ENCODE data around the gene PDGFRA. TPM values are rescaled to one million over a fixed set of nuclear protein-coding genes. Genes with fewer than 3 reads are reported as not detected.
"Not testable (repeated sequence)": the region's sequence is repeated elsewhere in the genome, so short reads cannot be mapped to it uniquely, and the experiment has no call there.

The PDGFRA gene
- total RNA-seq, 1 donor from 2014 or later = 0.39 TPM

DNA sequence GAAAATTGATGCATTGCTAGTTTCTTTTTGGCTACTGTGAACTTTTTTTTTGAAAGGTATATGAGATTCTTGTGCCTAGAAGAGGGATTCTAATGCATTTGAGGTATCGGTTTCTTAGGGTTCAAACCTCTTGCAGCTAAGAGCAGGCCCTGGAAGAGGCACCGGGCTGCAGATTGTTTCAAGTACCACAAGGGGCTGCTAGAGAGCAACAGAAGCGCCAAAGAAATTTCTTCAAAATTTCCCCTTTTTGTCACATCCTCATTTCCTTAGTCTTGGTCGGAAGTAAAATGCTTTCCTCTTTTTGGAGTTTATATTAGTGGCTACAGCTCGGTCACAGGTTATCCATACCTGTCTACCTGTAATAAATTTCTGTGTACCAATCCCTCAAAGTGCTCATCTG, 89.8 kb downstream of the PDGFRA start:
- DNase-seq (ENCODE audit: low read depth in 2 of 2) = peak; percentile 10 to 60

DNA sequence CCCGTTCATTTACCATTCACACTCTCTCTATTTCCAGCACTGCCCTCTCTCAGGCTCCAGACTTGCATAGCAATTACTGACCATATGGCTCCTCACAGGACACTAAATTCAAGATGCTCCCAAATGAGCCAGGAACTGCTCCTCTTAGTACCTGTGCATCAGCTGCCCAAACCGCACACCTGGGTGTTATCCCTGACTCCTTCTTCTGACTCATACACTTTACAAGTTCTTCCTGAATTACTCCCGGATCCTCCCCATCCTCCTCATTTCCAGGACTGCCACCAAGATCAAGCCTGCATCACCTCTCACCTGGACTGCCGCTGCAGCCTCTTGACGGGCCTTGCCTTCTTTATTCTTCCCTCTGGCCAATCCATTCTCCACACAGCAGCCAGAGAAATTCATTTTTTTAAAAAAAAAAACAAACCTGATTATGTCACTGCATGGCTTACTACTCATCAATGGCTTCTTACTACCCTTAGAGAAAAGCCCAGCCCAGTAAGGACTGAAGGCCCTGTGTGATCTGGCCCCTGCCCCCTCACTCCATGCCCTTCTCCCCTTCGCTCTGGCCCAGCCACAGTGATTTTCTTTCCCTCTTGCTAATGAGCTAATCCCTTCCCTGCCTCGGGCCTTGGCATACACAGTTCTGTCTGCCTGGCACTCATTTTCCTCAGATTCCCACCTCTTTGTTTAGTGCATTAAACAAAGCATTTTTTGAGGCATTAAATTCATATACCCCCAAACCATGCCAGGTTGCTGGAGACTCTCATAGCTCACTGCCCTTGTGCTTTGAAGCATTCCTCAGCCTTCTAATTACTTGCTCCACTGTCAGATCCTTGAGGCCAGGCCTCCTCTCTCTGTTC, 92.0 kb downstream of the PDGFRA start:
- no peak for DNase-seq (ENCODE audit: low read depth in 2 of 2)

DNA sequence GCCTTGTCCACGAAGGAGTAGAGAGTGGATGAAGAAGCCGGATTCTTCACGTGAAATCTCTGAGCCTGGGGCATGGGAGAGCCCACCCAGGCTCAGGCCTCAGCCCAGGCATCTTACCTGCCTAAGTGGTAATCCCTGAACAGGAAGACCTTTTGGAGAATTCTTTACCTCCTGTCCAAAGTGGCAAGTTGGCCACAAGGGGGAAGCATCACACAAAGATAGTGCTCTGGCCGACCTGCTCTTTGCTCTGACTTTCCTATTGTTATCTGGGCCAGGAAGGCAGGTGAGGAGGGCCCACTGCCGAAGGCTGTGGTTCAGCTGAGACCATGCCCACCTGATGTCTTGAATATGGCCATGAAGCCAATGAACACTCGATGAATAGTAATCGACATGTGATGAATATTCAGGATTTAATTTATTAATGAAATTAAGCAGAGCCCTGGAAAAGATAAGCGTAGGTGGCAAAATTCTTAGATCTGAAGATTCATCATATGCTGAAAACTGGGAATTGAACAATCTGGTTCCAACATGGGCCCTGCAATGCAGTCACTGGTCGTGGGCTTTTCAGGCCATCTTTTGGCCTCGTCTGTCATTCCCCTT, 93.8 kb downstream of the PDGFRA start:
- DNase-seq (ENCODE audit: low read depth in 2 of 2) = peak; percentile 48 to 68

GRCh38 chr4:54330896-54331295, 101.8 kb downstream of the PDGFRA start:
- no peak for DNase-seq (ENCODE audit: low read depth in 2 of 2)

- DNase-seq (ENCODE audit: low read depth in 2 of 2) = no peak
Measured at GRCh38 chr4:54332542-54332941, 103.4 kb downstream of the PDGFRA start.

DNA sequence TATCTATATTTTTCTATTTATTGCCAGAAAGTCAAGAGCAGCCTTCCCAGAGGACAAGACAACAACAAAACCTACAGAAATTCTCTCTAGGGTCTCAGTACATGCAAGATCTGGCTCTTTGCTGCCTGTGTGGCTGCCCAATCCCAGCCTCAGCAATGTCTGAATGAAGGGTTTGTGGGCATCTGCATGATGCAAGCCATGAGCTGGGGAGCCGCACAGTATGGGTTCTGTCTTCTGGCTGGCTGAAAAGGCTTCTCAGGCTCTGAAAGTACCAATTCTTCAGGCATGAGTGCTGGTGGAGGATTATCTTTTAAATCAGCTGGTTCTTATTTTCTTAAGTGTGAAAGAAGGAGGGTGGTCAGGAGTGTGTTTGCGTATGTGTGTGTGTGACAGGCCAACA, 104.6 kb downstream of the PDGFRA start:
- no peak for DNase-seq (ENCODE audit: low read depth in 2 of 2)

- DNase-seq (ENCODE audit: low read depth in 2 of 2) = not testable (repeated sequence)
Measured at GRCh38 chr4:54334769-54335168, 105.7 kb downstream of the PDGFRA start.

DNA sequence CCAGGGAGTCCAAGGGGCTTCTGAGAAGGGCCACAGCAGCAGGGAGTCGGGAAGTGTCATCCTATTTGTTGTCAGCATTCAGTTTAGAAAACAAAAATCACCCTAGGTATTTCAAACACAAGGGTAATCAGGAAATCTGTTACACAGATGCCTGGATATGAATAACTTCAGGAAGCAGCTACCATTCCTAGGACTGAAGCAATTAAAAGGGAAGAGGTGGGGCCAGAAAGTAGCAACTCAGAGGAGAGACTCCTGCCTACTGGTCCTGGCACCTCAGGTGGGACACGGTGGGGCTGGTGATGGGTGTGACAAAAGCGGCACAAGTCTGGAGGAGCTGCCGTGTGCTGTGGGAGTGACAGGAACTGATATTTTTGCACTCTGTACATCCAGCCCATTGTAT, 107.9 kb downstream of the PDGFRA start:
- no peak for DNase-seq (ENCODE audit: low read depth in 2 of 2)

DNA sequence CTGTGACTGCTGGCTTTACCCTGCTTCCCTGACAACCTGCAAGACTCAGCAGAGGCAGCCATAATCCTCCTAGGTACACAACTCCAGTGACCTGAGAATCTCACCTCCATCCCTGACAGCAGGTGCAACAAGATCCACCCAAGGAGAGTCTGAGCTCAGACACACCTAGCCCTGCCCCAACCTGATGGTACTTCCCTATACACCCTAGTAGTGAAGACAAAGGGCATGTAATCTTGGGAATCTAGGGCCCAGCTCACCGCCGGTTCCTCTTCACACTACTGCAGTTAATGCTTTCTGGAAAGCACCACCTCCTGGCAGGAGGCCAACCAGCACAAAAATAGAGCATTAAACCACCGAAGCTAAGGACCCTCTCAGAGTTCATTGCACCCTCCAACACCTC, 113.0 kb downstream of the PDGFRA start:
- DNase-seq (ENCODE audit: low read depth in 2 of 2) = not testable (repeated sequence)

Other genes starting within 250 kb of the PDGFRA start
- gene CHIC2, start 164.7 kb upstream of the PDGFRA start, total RNA-seq = 54.6 and 56.5 TPM in 2 replicates
- not detected in 2 replicates for gene GSX2, start 129.1 kb upstream of the PDGFRA start, total RNA-seq